Measurements from ENCODE around the gene NKAIN4.

DNA sequence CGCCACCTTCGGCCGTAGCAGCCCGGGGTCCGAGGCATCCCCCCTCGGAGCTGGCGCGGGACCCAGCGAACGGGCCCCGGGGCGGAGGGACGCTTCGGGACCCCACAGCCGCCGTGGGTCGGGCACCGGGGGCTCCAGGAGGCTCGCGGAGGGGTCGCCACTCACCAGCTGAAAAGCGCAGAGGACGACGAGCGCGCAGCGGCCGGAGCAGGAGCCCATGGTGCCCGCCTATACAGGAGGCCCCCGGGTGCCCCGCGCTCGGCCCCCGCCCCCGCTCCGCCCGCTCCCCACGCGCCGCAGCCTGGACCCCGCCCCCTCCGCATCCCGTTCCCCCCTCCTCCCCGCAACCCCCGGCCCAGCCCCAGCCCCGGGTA, at the start of gene NKAIN4:
- no peak for TF ChIP-seq TAF1 (conservative IDR thresholded peaks at IDR 0.05)
- TF ChIP-seq, protein P1, sequence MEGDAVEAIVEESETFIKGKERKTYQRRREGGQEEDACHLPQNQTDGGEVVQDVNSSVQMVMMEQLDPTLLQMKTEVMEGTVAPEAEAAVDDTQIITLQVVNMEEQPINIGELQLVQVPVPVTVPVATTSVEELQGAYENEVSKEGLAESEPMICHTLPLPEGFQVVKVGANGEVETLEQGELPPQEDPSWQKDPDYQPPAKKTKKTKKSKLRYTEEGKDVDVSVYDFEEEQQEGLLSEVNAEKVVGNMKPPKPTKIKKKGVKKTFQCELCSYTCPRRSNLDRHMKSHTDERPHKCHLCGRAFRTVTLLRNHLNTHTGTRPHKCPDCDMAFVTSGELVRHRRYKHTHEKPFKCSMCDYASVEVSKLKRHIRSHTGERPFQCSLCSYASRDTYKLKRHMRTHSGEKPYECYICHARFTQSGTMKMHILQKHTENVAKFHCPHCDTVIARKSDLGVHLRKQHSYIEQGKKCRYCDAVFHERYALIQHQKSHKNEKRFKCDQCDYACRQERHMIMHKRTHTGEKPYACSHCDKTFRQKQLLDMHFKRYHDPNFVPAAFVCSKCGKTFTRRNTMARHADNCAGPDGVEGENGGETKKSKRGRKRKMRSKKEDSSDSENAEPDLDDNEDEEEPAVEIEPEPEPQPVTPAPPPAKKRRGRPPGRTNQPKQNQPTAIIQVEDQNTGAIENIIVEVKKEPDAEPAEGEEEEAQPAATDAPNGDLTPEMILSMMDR (IDR thresholded peaks at IDR 0.05; ENCODE audit: low read depth, low read length, missing input control) = no peak
- no peak for TF ChIP-seq YY1 (IDR thresholded peaks at IDR 0.05)
- TF ChIP-seq FOXA1 (IDR thresholded peaks at IDR 0.05) = no peak
- TF ChIP-seq SP1 (IDR thresholded peaks at IDR 0.05) = no peak
- TF ChIP-seq JUND (IDR thresholded peaks at IDR 0.05) = no peak
- no peak for TF ChIP-seq EGR1 (IDR thresholded peaks at IDR 0.05; ENCODE audit: low read depth in 2 of 2)
- TF ChIP-seq RAD21 (IDR thresholded peaks at IDR 0.05) = no peak
- no peak for TF ChIP-seq GABPA (IDR thresholded peaks at IDR 0.05 in 1 of 2, conservative IDR thresholded peaks at IDR 0.05 in 1 of 2)
- TF ChIP-seq, protein P2, sequence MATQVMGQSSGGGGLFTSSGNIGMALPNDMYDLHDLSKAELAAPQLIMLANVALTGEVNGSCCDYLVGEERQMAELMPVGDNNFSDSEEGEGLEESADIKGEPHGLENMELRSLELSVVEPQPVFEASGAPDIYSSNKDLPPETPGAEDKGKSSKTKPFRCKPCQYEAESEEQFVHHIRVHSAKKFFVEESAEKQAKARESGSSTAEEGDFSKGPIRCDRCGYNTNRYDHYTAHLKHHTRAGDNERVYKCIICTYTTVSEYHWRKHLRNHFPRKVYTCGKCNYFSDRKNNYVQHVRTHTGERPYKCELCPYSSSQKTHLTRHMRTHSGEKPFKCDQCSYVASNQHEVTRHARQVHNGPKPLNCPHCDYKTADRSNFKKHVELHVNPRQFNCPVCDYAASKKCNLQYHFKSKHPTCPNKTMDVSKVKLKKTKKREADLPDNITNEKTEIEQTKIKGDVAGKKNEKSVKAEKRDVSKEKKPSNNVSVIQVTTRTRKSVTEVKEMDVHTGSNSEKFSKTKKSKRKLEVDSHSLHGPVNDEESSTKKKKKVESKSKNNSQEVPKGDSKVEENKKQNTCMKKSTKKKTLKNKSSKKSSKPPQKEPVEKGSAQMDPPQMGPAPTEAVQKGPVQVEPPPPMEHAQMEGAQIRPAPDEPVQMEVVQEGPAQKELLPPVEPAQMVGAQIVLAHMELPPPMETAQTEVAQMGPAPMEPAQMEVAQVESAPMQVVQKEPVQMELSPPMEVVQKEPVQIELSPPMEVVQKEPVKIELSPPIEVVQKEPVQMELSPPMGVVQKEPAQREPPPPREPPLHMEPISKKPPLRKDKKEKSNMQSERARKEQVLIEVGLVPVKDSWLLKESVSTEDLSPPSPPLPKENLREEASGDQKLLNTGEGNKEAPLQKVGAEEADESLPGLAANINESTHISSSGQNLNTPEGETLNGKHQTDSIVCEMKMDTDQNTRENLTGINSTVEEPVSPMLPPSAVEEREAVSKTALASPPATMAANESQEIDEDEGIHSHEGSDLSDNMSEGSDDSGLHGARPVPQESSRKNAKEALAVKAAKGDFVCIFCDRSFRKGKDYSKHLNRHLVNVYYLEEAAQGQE (IDR thresholded peaks at IDR 0.05) = no peak
- TF ChIP-seq MAX (IDR thresholded peaks at IDR 0.05) = no peak
